Right cardiac atrium (tissue), 5 donors: Measurements from ENCODE around the gene HSD17B14. TPM values are rescaled to one million over a fixed set of nuclear protein-coding genes. Genes with fewer than 3 reads are reported as not detected.
"Not testable (repeated sequence)": the region's sequence is repeated elsewhere in the genome, so short reads cannot be mapped to it uniquely, and the experiment has no call there.

ENCODE experiments used
- ATAC-seq, 2 donors: fragments of 200-7000 bp; cut with Tn5 transposase; one replicate each; pipeline versions ENCODE4 v1.8.0 to v1.9.1; 2020; ENCODE audit warnings: moderate library complexity in 2 of 2, mild to moderate bottlenecking in 1 of 2
- DNase-seq, 3 donors: peaks; one replicate each; pipeline ENCODE4 v3.0.0-alpha.2; 2020
- H3K27ac ChIP-seq: one replicate; pipeline ENCODE4 v1.5.1; 2013; ENCODE audit warnings: mild to moderate bottlenecking, low read length, control low read depth, moderate library complexity
- H3K27me3 ChIP-seq: one replicate; pipeline ENCODE4 v1.6.1; 2013; ENCODE audit not compliant: control insufficient read depth, insufficient read depth
- H3K4me1 ChIP-seq: one replicate; pipeline ENCODE4 v1.6.1; 2013; ENCODE audit warnings: low read length; ENCODE audit not compliant: control insufficient read depth, insufficient read depth
- H3K4me3 ChIP-seq: one replicate; pipeline ENCODE4 v1.5.1; 2013; ENCODE audit warnings: low read length, control low read depth
- H3K9me3 ChIP-seq: one replicate; pipeline ENCODE4 v1.6.1; 2013; ENCODE audit warnings: low read length; ENCODE audit not compliant: control insufficient read depth
- WGBS: extraction: QIAGEN DNeasy Blood & Tissue Kit; methylation state at CpG from one replicate; pipeline ENCODE4 v1.1.7; 2013; 5-methylcytosine and 5-hydroxymethylcytosine counted together
- intact Hi-C, 4 donors: fragments of 100-400 bp; cut with DNase I; formaldehyde crosslinking; loops; one replicate each; pipeline versions ENCODE4 v1.11.0 to v1.14.0; 2022 to 2023
- long read RNA-seq, 4 donors: library from polyadenylated mRNA; unstranded; transcript quantifications; one replicate each; pipeline ENCODE4 v2.0.0, GENCODE V29; 2020 to 2021
- polyA plus RNA-seq: library from polyadenylated mRNA; stranded (reverse); fragments of 200-250 nt; gene quantifications from one replicate; pipeline ENCODE4 v1.2.3, GENCODE V29; 2013
- total RNA-seq, 4 donors: library from RNA; stranded (reverse); fragmentation: NEBNext Ultra II Directional; extraction: Animal tissue kit (Norgen Biotek cat#: 25700); gene quantifications; one replicate each; pipeline ENCODE4 v1.2.1, GENCODE V29; 2021
- donor health status: healthy with polysubstance abuse.
- donor health status: DM: no; HTN: yes; CAD: no.
- donor health status: DM: no; HTN: no; CAD: no.
- donor health status: DM: no; HTN: yes; CAD: no; lungs with severe emphysema.
- donor health status: DM: yes; HTN: yes; CAD: no.

Gene HSD17B14
- total RNA-seq (1 to 10 TPM; 4.0 to 7.6 (median 5.5) TPM), polyA plus RNA-seq (4.0 TPM)
- long read RNA-seq, donor 1, partial matches to known transcripts: 0 of 3 reads
- long read RNA-seq, donor 1, other reads (novel, unspliced or antisense): 1 of 3 reads
- long read RNA-seq, donor 2, partial matches to known transcripts: 1 of 7 reads
- long read RNA-seq, donor 2, other reads (novel, unspliced or antisense): 2 of 7 reads
- long read RNA-seq, donor 3, partial matches to known transcripts: 2 of 3 reads
- long read RNA-seq, donor 3, other reads (novel, unspliced or antisense): 1 of 3 reads
- long read RNA-seq, donor 4, partial matches to known transcripts: 1 of 9 reads
- long read RNA-seq, donor 4, other reads (novel, unspliced or antisense): 6 of 9 reads

- H3K27ac ChIP-seq: peak within 1 kb of the TSS; percentile 2
- intact Hi-C loops: loop anchor here (2.0 to 10.0 kb wide), 4 partner anchors 39 to 192 kb away; partner anchors contain the start of gene CA11 (in 3 of the 4)
These were observed at the start of gene HSD17B14 for GRCh38 chr19:48836089-48837017. Gene HSD17B14 (minus strand): TSS chr19:48836491. CDS start chr19:48836411, 80 bp downstream.

DNA sequence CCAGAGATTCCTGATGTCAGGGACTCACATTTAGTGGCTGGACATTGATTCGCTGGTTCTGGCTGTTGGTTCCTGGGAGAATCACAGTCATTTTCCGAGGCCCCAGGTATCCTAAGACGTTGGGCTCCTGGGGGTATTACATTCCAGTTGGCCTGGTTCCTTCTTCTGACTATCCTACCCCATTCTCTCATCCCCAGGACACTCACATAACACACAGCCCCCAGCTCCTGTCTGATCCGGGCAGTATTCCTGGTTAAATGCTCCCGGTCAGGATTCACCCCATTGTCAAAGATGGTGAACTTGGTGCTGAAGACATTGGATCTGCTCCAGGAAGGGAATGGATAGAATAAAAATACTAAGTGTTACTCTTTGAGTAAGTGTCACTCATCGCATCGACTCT lies 47.4 kb upstream of the HSD17B14 start:
- no peak overlapping the region for H3K4me3 ChIP-seq
- H3K9me3 ChIP-seq: no peaks in the 10 kb centered on the region
- H3K27ac ChIP-seq: no peak overlapping the region
- WGBS: 96% methylated on average over 7 of the region's 7 CpGs
- H3K4me1 ChIP-seq: peaks cover 6% of the 10 kb centered on the region
- DNase-seq: no peak
- intact Hi-C loops: no loop called here
- no peaks in the 10 kb centered on the region for H3K27me3 ChIP-seq
- no peak for ATAC-seq

More at GRCh38 chr19:48836089-48837017, at the start of gene HSD17B14:
- DNase-seq (peak; percentile 35 to 79 (median 78)), ATAC-seq (peak; percentile 30 to 49)
- Histone ChIP-seq H3K27me3 (no peaks in the 10 kb centered on the region), H3K4me1 (no peaks in the 10 kb centered on the region), H3K4me3 (peak within 1 kb of the TSS; percentile 37), H3K9me3 (no peaks in the 10 kb centered on the region)
- WGBS: 10% methylated on average over 35 of the region's 35 CpGs

DNA sequence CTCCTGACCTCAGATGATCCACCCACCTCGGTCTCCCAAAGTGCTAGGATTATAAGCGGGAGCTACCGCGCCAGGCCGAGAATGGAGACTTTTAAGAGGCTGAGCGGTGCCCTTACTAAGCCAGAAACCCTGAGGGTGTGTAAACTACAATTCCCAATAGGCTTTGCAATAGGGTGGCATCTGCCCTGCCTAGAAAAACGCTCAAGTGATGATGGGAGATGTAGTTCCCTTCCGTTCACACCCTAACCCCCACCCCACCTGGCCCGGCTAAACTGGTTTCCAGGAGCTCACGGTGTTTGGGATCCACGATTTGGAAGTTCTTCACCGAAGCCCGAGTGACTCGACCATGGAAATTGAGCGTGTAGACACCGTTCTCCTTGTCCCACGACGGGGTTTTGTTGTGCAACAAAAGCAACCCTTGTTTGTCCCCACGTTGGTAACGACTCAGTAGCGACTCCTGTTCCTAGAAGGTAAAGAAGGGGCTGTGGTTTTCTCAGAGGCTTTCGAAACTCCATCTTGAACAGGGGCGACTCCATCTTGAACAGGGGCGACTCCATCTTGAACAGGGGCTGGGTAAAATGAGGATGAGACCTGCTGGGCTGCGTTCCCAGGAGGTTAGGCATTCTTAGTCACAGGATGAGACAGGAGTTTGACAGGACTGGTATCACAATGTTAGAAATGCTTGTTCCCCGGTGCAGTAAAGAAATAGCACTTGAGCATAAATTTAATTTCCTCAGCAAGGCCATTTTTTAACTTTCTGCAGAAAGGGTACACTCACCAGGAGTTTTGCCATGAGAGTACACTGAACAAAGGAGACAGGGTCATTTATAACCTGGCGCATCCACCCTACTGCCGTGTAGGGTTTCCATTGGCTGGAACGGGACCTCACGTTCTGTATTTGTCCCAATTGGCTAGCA lies 45.7 kb upstream of the HSD17B14 start:
- Histone ChIP-seq H3K9me3 (no peaks in the 10 kb centered on the region), H3K27ac (no peak overlapping the region), H3K4me1 (peaks cover 6% of the 10 kb centered on the region), H3K27me3 (no peaks in the 10 kb centered on the region), H3K4me3 (no peak overlapping the region)
- 81% methylated on average over 30 of the region's 30 CpGs for WGBS
- peak in 1 of 3 donors; percentile 48 for DNase-seq
- intact Hi-C loops: no loop called here
- ATAC-seq: peak in 1 of 2 donors; percentile 14

- intact Hi-C loops: loop anchor here in 1 of 4 donors (10.0 kb wide), 1 partner anchor 85 kb away; the partner anchor contains the start of gene FTL
- DNase-seq, H3K9me3 ChIP-seq, H3K4me1 ChIP-seq, H3K4me3 ChIP-seq, ATAC-seq, H3K27me3 ChIP-seq: not testable (repeated sequence)
- 94% methylated on average over 9 of the region's 9 CpGs for whole genome bisulfite sequencing
- peak overlapping the region; percentile 8 for H3K27ac ChIP-seq
These were observed 43.4 kb upstream of the HSD17B14 start for GRCh38 chr19:48879696-48880095.

GRCh38 chr19:48879025-48879637 lies 42.8 kb upstream of the HSD17B14 start:
- ATAC-seq (no peak), DNase-seq (no peak)
- no peaks in the 10 kb centered on the region for H3K9me3 ChIP-seq
- peak overlapping the region; percentile 48 for H3K27ac ChIP-seq
- H3K4me1 ChIP-seq: peaks cover 6% of the 10 kb centered on the region
- no peak overlapping the region for H3K4me3 ChIP-seq
- intact Hi-C loops: loop anchor here in 1 of 4 donors (10.0 kb wide), 1 partner anchor 86 kb away; the partner anchor contains the start of gene FTL
- 81% methylated on average over 13 of the region's 13 CpGs for WGBS
- no peaks in the 10 kb centered on the region for H3K27me3 ChIP-seq

DNA sequence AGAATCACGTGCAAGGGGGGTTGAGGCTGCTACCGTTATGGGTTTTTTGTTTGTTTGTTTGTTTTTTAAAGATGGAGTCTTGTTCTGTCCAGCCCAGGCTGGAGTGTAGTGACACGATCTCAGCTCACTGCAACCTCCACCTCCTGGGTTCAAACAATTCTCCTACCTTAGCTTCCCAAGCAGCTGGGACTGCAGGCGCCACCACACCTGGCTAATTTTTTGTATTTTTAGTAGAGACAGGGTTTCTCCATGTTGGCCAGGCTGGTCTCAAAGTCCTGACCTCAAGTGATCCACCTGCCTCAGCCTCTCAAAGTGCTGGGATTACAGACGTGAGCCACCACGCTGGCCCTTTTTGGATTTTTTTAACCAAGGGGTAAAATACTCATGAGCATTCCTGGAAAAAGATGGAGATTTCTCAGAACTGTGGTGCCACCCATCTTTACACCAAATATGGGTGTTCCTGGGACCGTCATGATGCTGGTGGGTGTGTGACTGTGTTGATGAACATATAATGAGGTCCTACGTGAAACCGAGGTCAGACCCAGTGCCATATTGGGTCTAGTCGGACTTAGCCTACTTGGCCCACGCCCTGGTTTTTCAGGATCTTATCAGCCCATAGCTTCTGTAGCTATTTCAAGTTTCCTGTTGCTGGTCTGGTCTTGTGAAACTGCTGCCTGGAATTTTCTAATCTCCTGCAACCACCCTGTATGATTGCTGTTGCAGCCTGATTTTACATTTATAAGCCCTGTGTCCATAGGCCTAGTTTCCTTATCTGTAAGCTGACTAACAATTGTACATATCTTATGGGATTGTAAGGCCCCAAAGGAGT lies 42.1 kb upstream of the HSD17B14 start:
- peak; percentile 81 to 85 (median 84) for DNase-seq
- WGBS: 41% methylated on average over 11 of the region's 11 CpGs
- intact Hi-C loops: loop anchor here in 1 of 4 donors (10.0 kb wide), 1 partner anchor 86 kb away; the partner anchor contains the start of gene FTL
- Histone ChIP-seq H3K27ac (peak overlapping the region; percentile 81), H3K4me1 (peaks cover 6% of the 10 kb centered on the region), H3K4me3 (no peak overlapping the region), H3K9me3 (no peaks in the 10 kb centered on the region), H3K27me3 (no peaks in the 10 kb centered on the region)
- peak; percentile 80 to 82 for ATAC-seq

DNA sequence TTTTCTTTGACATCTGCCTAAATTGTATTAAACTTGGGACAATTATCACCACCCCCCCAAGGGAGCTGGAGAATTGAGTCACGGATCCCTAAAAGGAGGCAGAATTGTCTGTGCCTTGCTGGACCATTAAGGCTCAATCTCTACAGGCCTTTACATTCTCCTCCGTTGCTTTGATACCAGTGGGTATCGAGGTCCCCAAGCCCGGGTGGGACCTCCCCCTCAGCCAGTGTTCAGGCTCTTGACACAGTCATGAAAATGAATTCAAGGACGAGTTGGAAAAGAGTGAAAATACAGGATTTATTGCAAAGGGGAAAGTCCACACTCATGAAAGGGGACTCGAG lies 41.5 kb upstream of the HSD17B14 start:
- H3K4me3 ChIP-seq: no peak overlapping the region
- H3K27me3 ChIP-seq: no peaks in the 10 kb centered on the region
- no peaks in the 10 kb centered on the region for H3K9me3 ChIP-seq
- intact Hi-C loops: loop anchor here in 1 of 4 donors (10.0 kb wide), 1 partner anchor 87 kb away; the partner anchor contains the start of gene FTL
- H3K4me1 ChIP-seq: peaks cover 6% of the 10 kb centered on the region
- DNase-seq: no peak
- no peak for ATAC-seq
- peak overlapping the region; percentile 33 for H3K27ac ChIP-seq
- WGBS: 78% methylated on average over 6 of the region's 6 CpGs

DNA sequence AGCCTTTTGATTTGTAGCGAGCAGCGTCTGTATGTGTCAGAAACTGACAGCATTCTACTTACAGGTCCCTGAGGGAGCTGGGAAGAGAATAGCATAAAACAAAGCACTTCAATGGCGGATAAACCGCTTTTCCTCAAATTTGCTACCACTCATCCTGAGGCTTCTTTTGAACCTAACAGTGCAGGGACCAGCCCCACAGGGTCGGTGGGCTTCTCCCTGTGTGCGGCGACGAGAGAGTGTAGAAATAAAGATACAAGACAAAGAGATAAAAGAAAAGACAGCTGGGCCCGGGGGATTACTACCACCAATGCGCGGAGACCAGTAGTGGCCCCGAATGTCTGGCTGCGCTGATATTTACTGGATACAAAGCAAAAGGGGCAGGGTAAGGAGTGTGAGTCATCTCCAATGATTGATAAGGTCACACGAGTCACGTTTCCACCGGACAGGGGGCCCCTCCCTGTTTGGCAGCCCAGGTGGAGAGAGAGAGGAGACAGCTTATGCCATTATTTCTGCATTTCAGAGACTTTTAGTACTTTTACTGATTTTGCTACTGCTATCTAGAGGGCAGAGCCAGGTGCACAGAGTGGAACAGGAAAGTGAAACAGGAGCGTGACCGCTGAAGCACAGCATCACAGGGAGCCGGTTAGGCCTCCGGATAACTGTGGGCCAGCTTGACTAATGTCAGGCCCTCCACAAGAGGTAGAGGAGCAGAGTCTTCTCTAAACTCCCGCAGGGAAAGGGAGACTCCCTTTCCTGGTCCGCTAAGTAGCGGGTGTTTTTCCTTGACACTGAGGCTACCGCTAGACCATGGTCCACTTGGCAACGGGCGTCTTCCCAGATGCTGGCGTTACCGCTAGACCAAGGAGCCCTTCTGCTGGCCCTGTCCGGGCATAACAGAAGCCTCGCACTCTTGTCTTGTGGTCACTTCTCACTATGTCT lies 40.0 kb upstream of the HSD17B14 start:
- ATAC-seq, H3K9me3 ChIP-seq, H3K27me3 ChIP-seq, H3K4me1 ChIP-seq: not testable (repeated sequence)
- WGBS: 52% methylated on average over 30 of the region's 30 CpGs
- Histone ChIP-seq H3K27ac (peak overlapping the region; percentile 40), H3K4me3 (peak overlapping the region; percentile 71)
- intact Hi-C loops: loop anchor here in 1 of 4 donors (10.0 kb wide), 1 partner anchor 88 kb away; the partner anchor contains the start of gene FTL
- peak in 2 of 3 donors; percentile 62 to 68 for DNase-seq
